Liver (tissue), 3 donors: ENCODE results near the gene CAMKMT.

Experiments
- EGR1 ChIP-seq, 2 donors: IDR thresholded peaks; 2 replicates each; pipeline ENCODE4 v1.6.1; 2016 to 2018; ENCODE audit warnings: antibody characterized with exemption in 2 of 2, low read depth in 2 of 2
- FOXA2 ChIP-seq: IDR thresholded peaks from 2 replicates; pipeline ENCODE4 v1.6.1; 2016; ENCODE audit warnings: antibody characterized with exemption
- GABPA ChIP-seq, 2 donors: IDR thresholded peaks in 1 of 2; conservative IDR thresholded peaks in 1 of 2; 2 replicates each; pipeline ENCODE4 v1.6.1; 2016; ENCODE audit warnings: antibody characterized with exemption in 2 of 2, mild to moderate bottlenecking in 1 of 2, moderate library complexity in 1 of 2
- HNF4G ChIP-seq: IDR thresholded peaks from 2 replicates; pipeline ENCODE4 v1.6.1; 2016; ENCODE audit warnings: antibody characterized with exemption
- RXRA ChIP-seq, 2 donors: IDR thresholded peaks; 2 replicates each; pipeline ENCODE4 v1.6.1; 2017 to 2018; ENCODE audit warnings: antibody characterized with exemption in 2 of 2, mild to moderate bottlenecking in 1 of 2
- YY1 ChIP-seq: IDR thresholded peaks from 2 replicates; pipeline ENCODE4 v1.6.1; 2016; ENCODE audit warnings: antibody characterized with exemption, mild to moderate bottlenecking
- TF ChIP-seq, protein P1 (sequence below): fragments of 150-350 bp; IDR thresholded peaks from 2 replicates; pipeline ENCODE4 v1.5.1; 2017; ENCODE audit warnings: improper control_type of control experiment, low read depth, low read length; ENCODE audit not compliant: missing input control
- TF ChIP-seq, protein P2 (sequence below): IDR thresholded peaks from 2 replicates; pipeline ENCODE4 v1.6.1; 2016; ENCODE audit warnings: antibody characterized with exemption, mild to moderate bottlenecking
- TF ChIP-seq, protein P3 (sequence below): IDR thresholded peaks from 2 replicates; pipeline ENCODE4 v1.6.1; 2016; ENCODE audit warnings: antibody characterized with exemption
- TF ChIP-seq, protein P4 (sequence below): IDR thresholded peaks from 2 replicates; pipeline ENCODE4 v1.6.1; 2016; ENCODE audit warnings: antibody characterized with exemption
- donor health status: healthy.
- donor health status: healthy.

DNA sequence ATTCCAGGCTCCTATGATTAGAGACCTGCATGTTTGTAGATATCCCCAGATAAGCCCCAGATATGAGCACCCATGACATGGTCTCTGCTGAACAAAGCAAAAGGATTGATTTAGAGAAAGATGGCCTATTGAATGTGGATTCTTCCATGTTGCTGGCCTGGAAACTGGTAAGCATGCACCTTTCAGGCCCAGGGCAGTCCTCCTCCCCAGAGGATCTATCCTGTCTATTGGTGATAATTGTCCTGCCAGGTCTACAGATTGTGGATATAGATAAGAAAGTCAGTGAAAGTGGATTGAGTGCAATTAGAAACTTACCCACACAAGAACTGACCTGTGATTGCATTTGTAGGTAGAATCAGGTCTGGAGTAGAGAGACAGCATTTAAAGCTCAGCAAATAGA is 322.8 kb downstream of the CAMKMT start:
- TF ChIP-seq, protein P1, sequence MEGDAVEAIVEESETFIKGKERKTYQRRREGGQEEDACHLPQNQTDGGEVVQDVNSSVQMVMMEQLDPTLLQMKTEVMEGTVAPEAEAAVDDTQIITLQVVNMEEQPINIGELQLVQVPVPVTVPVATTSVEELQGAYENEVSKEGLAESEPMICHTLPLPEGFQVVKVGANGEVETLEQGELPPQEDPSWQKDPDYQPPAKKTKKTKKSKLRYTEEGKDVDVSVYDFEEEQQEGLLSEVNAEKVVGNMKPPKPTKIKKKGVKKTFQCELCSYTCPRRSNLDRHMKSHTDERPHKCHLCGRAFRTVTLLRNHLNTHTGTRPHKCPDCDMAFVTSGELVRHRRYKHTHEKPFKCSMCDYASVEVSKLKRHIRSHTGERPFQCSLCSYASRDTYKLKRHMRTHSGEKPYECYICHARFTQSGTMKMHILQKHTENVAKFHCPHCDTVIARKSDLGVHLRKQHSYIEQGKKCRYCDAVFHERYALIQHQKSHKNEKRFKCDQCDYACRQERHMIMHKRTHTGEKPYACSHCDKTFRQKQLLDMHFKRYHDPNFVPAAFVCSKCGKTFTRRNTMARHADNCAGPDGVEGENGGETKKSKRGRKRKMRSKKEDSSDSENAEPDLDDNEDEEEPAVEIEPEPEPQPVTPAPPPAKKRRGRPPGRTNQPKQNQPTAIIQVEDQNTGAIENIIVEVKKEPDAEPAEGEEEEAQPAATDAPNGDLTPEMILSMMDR, result no peak
- TF ChIP-seq, protein P2, sequence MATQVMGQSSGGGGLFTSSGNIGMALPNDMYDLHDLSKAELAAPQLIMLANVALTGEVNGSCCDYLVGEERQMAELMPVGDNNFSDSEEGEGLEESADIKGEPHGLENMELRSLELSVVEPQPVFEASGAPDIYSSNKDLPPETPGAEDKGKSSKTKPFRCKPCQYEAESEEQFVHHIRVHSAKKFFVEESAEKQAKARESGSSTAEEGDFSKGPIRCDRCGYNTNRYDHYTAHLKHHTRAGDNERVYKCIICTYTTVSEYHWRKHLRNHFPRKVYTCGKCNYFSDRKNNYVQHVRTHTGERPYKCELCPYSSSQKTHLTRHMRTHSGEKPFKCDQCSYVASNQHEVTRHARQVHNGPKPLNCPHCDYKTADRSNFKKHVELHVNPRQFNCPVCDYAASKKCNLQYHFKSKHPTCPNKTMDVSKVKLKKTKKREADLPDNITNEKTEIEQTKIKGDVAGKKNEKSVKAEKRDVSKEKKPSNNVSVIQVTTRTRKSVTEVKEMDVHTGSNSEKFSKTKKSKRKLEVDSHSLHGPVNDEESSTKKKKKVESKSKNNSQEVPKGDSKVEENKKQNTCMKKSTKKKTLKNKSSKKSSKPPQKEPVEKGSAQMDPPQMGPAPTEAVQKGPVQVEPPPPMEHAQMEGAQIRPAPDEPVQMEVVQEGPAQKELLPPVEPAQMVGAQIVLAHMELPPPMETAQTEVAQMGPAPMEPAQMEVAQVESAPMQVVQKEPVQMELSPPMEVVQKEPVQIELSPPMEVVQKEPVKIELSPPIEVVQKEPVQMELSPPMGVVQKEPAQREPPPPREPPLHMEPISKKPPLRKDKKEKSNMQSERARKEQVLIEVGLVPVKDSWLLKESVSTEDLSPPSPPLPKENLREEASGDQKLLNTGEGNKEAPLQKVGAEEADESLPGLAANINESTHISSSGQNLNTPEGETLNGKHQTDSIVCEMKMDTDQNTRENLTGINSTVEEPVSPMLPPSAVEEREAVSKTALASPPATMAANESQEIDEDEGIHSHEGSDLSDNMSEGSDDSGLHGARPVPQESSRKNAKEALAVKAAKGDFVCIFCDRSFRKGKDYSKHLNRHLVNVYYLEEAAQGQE, result no peak
- TF ChIP-seq, protein P3, sequence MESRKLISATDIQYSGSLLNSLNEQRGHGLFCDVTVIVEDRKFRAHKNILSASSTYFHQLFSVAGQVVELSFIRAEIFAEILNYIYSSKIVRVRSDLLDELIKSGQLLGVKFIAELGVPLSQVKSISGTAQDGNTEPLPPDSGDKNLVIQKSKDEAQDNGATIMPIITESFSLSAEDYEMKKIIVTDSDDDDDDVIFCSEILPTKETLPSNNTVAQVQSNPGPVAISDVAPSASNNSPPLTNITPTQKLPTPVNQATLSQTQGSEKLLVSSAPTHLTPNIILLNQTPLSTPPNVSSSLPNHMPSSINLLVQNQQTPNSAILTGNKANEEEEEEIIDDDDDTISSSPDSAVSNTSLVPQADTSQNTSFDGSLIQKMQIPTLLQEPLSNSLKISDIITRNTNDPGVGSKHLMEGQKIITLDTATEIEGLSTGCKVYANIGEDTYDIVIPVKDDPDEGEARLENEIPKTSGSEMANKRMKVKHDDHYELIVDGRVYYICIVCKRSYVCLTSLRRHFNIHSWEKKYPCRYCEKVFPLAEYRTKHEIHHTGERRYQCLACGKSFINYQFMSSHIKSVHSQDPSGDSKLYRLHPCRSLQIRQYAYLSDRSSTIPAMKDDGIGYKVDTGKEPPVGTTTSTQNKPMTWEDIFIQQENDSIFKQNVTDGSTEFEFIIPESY, result no peak
- TF ChIP-seq GABPA (IDR thresholded peaks at IDR 0.05 in 1 of 2, conservative IDR thresholded peaks at IDR 0.05 in 1 of 2) (no peak), RXRA (IDR thresholded peaks at IDR 0.05) (no peak), EGR1 (IDR thresholded peaks at IDR 0.05; ENCODE audit: low read depth in 2 of 2) (no peak), HNF4G (no peak), YY1 (no peak), FOXA2 (no peak)
- TF ChIP-seq, protein P4, sequence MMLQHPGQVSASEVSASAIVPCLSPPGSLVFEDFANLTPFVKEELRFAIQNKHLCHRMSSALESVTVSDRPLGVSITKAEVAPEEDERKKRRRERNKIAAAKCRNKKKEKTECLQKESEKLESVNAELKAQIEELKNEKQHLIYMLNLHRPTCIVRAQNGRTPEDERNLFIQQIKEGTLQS, result no peak
